HepG2 (cell line): ENCODE measurements around the gene GNAI2. TPM values are rescaled to one million over a fixed set of nuclear protein-coding genes. Genes with fewer than 3 reads are reported as not detected.

Experiments
- ETV5 ChIP-seq: IDR thresholded peaks from 2 replicates; pipeline ENCODE4 v1.6.1; 2018; ENCODE audit warnings: missing biosample characterization, missing genetic modification reagents, inconsistent platforms, borderline replicate concordance
- HNF1B ChIP-seq: sonication (generic); formaldehyde crosslinking; IDR thresholded peaks from 2 replicates; pipeline ENCODE4 v1.5.1; 2020; ENCODE audit warnings: mild to moderate bottlenecking, moderate library complexity, missing genetic modification reagents
- PHF21A ChIP-seq: sonication (generic); formaldehyde crosslinking; IDR thresholded peaks from 2 replicates; pipeline ENCODE4 v1.5.0; 2020; ENCODE audit warnings: mild to moderate bottlenecking, missing genetic modification reagents
- RFX3 ChIP-seq: IDR thresholded peaks from 2 replicates; pipeline ENCODE4 v1.6.1; 2016; ENCODE audit warnings: missing biosample characterization, missing genetic modification reagents
- SPEN ChIP-seq: sonication (generic); formaldehyde crosslinking; IDR thresholded peaks from 2 replicates; pipeline ENCODE4 v1.5.1; 2020; ENCODE audit warnings: low read depth, mild to moderate bottlenecking, missing genetic modification reagents
- ZBTB38 ChIP-seq: sonication (generic); formaldehyde crosslinking; IDR thresholded peaks from 2 replicates; pipeline ENCODE4 v1.5.1; 2020; ENCODE audit warnings: mild to moderate bottlenecking, missing genetic modification reagents
- polyA plus RNA-seq, 8 experiments: library from polyadenylated mRNA; depleted of rRNA in 3 of 8; stranded (reverse) in 7 of 8; unstranded in 1 of 8; fragments of >200 nt; fragmentation: Illumina TruSeq in 4 of 8; extraction: Trizol in 4 of 8; gene quantifications; 2 replicates each; pipeline versions ENCODE4 v1.2.1 to v1.2.3, GENCODE V29; 2011 to 2016; ENCODE audit warnings: low read depth in 4 of 8, missing spikeins in 1 of 8, mixed read lengths in 1 of 8; ENCODE audit not compliant: insufficient read depth in 1 of 8
- total RNA-seq, 5 experiments: library from RNA; depleted of rRNA; stranded (reverse); fragments of >200 nt; fragmentation: Illumina TruSeq; extraction: Trizol; gene quantifications; 2 replicates each; pipeline ENCODE4 v1.2.3, GENCODE V29; 2016; ENCODE audit warnings: low read depth in 1 of 5
- TF ChIP-seq, protein P1 (sequence below): sonication (generic); formaldehyde crosslinking; IDR thresholded peaks from 2 replicates; pipeline ENCODE4 v1.5.0; 2020; ENCODE audit warnings: missing genetic modification reagents, mild to moderate bottlenecking, borderline replicate concordance
- TF ChIP-seq, protein P2 (sequence below): sonication (generic); formaldehyde crosslinking; IDR thresholded peaks from 2 replicates; pipeline ENCODE4 v1.9.0; 2022; ENCODE audit warnings: missing genetic modification reagents, mild to moderate bottlenecking, borderline replicate concordance
- TF ChIP-seq, protein P3 (sequence below): sonication (generic); formaldehyde crosslinking; IDR thresholded peaks from 2 replicates; pipeline ENCODE4 v1.8.1; 2023; ENCODE audit warnings: mild to moderate bottlenecking, missing genetic modification reagents

Gene GNAI2
- total and polyA plus RNA-seq, 2 of the 13 experiments (the other 11 are each of a cell fraction or from before 2014, with no cell fraction given): 51.1 to 66.2 TPM

DNA sequence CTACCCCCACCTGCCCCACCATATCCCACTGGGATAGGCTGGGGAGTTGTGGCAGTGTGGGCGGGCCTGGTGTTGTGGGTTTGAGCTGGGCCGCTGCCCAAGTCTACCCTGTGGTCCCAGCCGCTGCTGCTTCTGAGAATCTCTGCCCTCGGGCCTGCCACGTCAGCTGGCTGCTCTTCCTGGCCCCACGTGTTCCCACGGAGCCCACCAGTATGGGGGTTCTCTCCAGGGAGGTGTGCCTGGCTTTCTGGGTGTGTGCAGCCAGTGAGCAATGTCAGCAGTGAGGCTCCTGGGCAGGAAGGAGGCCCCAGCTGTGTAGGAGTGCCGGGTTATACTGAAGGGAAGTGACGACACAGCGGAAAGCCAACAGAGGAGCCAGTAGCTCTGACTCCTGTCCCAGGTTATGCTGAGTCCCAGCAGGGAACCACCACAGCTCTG lies 10.5 kb downstream of the GNAI2 start (continued):
- TF ChIP-seq RFX3: no peak
- TF ChIP-seq, protein P1, sequence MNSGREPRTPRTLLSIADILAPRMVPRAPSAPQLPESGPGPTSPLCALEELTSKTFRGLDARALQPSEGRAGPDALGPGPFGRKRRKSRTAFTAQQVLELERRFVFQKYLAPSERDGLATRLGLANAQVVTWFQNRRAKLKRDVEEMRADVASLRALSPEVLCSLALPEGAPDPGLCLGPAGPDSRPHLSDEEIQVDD (CRISPR knock-in tag): no peak
- TF ChIP-seq HNF1B (CRISPR knock-in tag): 0 out of 2 replicates have a peak, but pooled peaks have one; percentile 3
- 0 out of 2 replicates have a peak, but pooled peaks have one; percentile 21 for TF ChIP-seq PHF21A (CRISPR knock-in tag)
- no peak for TF ChIP-seq ETV5 (CRISPR knock-in tag)
- TF ChIP-seq ZBTB38 (CRISPR knock-in tag): peak; percentile 14; the same call in 1 of the 2 replicates
- 0 out of 2 replicates have a peak, but pooled peaks have one; percentile 2 for TF ChIP-seq SPEN
- TF ChIP-seq, protein P2, sequence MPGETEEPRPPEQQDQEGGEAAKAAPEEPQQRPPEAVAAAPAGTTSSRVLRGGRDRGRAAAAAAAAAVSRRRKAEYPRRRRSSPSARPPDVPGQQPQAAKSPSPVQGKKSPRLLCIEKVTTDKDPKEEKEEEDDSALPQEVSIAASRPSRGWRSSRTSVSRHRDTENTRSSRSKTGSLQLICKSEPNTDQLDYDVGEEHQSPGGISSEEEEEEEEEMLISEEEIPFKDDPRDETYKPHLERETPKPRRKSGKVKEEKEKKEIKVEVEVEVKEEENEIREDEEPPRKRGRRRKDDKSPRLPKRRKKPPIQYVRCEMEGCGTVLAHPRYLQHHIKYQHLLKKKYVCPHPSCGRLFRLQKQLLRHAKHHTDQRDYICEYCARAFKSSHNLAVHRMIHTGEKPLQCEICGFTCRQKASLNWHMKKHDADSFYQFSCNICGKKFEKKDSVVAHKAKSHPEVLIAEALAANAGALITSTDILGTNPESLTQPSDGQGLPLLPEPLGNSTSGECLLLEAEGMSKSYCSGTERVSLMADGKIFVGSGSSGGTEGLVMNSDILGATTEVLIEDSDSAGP (CRISPR knock-in tag): 0 out of 2 replicates have a peak, but pooled peaks have one; percentile 14
- TF ChIP-seq, protein P3, sequence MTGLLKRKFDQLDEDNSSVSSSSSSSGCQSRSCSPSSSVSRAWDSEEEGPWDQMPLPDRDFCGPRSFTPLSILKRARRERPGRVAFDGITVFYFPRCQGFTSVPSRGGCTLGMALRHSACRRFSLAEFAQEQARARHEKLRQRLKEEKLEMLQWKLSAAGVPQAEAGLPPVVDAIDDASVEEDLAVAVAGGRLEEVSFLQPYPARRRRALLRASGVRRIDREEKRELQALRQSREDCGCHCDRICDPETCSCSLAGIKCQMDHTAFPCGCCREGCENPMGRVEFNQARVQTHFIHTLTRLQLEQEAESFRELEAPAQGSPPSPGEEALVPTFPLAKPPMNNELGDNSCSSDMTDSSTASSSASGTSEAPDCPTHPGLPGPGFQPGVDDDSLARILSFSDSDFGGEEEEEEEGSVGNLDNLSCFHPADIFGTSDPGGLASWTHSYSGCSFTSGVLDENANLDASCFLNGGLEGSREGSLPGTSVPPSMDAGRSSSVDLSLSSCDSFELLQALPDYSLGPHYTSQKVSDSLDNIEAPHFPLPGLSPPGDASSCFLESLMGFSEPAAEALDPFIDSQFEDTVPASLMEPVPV (CRISPR knock-in tag): 0 out of 2 replicates have a peak, but pooled peaks have one; percentile 4
